Liver (tissue), 9 donors: ENCODE data around the gene NEUROG2. TPM values are rescaled to one million over a fixed set of nuclear protein-coding genes. Genes with fewer than 3 reads are reported as not detected.

ENCODE experiments used
- DNase-seq: peaks from one replicate; pipeline ENCODE4 v3.0.0-alpha.2; 2017; ENCODE audit warnings: low spot score
- H3K27ac ChIP-seq, 2 donors: one replicate each; pipeline ENCODE4 v1.7.0; 2013; ENCODE audit warnings: inconsistent platforms in 2 of 2, low read length in 2 of 2, control low read depth in 1 of 2, low read depth in 1 of 2, mild to moderate bottlenecking in 1 of 2
- H3K27me3 ChIP-seq, 4 donors: one replicate each; pipeline versions ENCODE4 v1.6.1 to v1.7.0; 2013; ENCODE audit warnings: low read length in 3 of 4, inconsistent platforms in 1 of 4, mild to moderate bottlenecking in 1 of 4, moderate library complexity in 1 of 4; ENCODE audit not compliant: control insufficient read depth in 4 of 4, insufficient read depth in 4 of 4
- H3K36me3 ChIP-seq, 4 donors: one replicate each; pipeline versions ENCODE4 v1.6.1 to v1.7.0; 2013; ENCODE audit warnings: low read length in 3 of 4, mild to moderate bottlenecking in 3 of 4, low read depth in 1 of 4, moderate library complexity in 1 of 4; ENCODE audit not compliant: control insufficient read depth in 4 of 4, insufficient read depth in 3 of 4
- H3K4me1 ChIP-seq, 4 donors: one replicate each; pipeline versions ENCODE4 v1.6.1 to v1.7.0; 2013; ENCODE audit warnings: low read length in 3 of 4, mild to moderate bottlenecking in 3 of 4, moderate library complexity in 1 of 4; ENCODE audit not compliant: control insufficient read depth in 4 of 4, insufficient read depth in 4 of 4
- H3K4me3 ChIP-seq, 3 donors: one replicate each; pipeline versions ENCODE4 v1.6.1 to v1.7.0; 2013; ENCODE audit warnings: low read length in 3 of 3, control low read depth in 1 of 3, low read depth in 1 of 3, mild to moderate bottlenecking in 1 of 3
- H3K9ac ChIP-seq, 2 donors: one replicate each; pipeline ENCODE4 v1.7.0; 2013; ENCODE audit warnings: low read length in 2 of 2, mild to moderate bottlenecking in 2 of 2, moderate library complexity in 2 of 2, control low read depth in 1 of 2, low read depth in 1 of 2
- H3K9me3 ChIP-seq, 4 donors: one replicate each; pipeline versions ENCODE4 v1.6.1 to v1.7.0; 2013; ENCODE audit warnings: low read length in 3 of 4; ENCODE audit not compliant: control insufficient read depth in 4 of 4
- ATF3 ChIP-seq: IDR thresholded peaks from 2 replicates; pipeline ENCODE4 v1.6.1; 2016; ENCODE audit warnings: antibody characterized with exemption
- FOXA1 ChIP-seq: IDR thresholded peaks from 2 replicates; pipeline ENCODE4 v1.6.1; 2016; ENCODE audit warnings: antibody characterized with exemption
- HNF4G ChIP-seq: IDR thresholded peaks from 2 replicates; pipeline ENCODE4 v1.6.1; 2016; ENCODE audit warnings: antibody characterized with exemption
- JUND ChIP-seq, 2 donors: IDR thresholded peaks; 2 replicates each; pipeline ENCODE4 v1.6.1; 2016; ENCODE audit warnings: antibody characterized with exemption in 2 of 2
- MAX ChIP-seq: IDR thresholded peaks from 2 replicates; pipeline ENCODE4 v1.6.1; 2016; ENCODE audit warnings: antibody characterized with exemption
- NR2F2 ChIP-seq: IDR thresholded peaks from 2 replicates; pipeline ENCODE4 v1.6.1; 2016; ENCODE audit warnings: antibody characterized with exemption
- RXRA ChIP-seq, 2 donors: IDR thresholded peaks; 2 replicates each; pipeline ENCODE4 v1.6.1; 2017 to 2018; ENCODE audit warnings: antibody characterized with exemption in 2 of 2, mild to moderate bottlenecking in 1 of 2
- SP1 ChIP-seq: IDR thresholded peaks from 2 replicates; pipeline ENCODE4 v1.6.1; 2018; ENCODE audit warnings: antibody characterized with exemption, mild to moderate bottlenecking
- YY1 ChIP-seq: IDR thresholded peaks from 2 replicates; pipeline ENCODE4 v1.6.1; 2016; ENCODE audit warnings: antibody characterized with exemption, mild to moderate bottlenecking
- WGBS: extraction: QIAGEN DNeasy Blood & Tissue Kit; methylation state at CpG from one replicate; pipeline ENCODE4 v1.1.7; 2013; 5-methylcytosine and 5-hydroxymethylcytosine counted together
- polyA plus RNA-seq, 2 donors: library from polyadenylated mRNA; stranded (reverse) in 1 of 2; unstranded in 1 of 2; fragments of 200-250 nt in 1 of 2; fragments of >200 nt in 1 of 2; fragmentation: Nextera tagmentation in 1 of 2; extraction: Ambion mirVana in 1 of 2; gene quantifications; one replicate each; pipeline versions ENCODE4 v1.2.1 to v1.2.3, GENCODE V29; 2013 to 2015
- total RNA-seq, 2 donors: library from RNA; depleted of rRNA; stranded (reverse); fragments of >200 nt; gene quantifications; one replicate each; pipeline ENCODE4 v1.2.3, GENCODE V29; 2014
- TF ChIP-seq, protein P1 (sequence below): IDR thresholded peaks from 2 replicates; pipeline ENCODE4 v1.6.1; 2016; ENCODE audit warnings: antibody characterized with exemption, mild to moderate bottlenecking
- TF ChIP-seq, protein P2 (sequence below): IDR thresholded peaks from 2 replicates; pipeline ENCODE4 v1.6.1; 2016; ENCODE audit warnings: antibody characterized with exemption
- TF ChIP-seq, protein P3 (sequence below): fragments of 150-350 bp; IDR thresholded peaks from 2 replicates; pipeline ENCODE4 v1.5.1; 2017; ENCODE audit warnings: improper control_type of control experiment, low read depth, low read length; ENCODE audit not compliant: missing input control
- donor health status: healthy.
- donor health status: healthy.
- donor health status: healthy.
- donor health status: healthy.
- donor health status: healthy.

The NEUROG2 gene
- total RNA-seq (not detected), polyA plus RNA-seq (not detected)

GRCh38 chr4:112516066-112516470 lies at the start of gene NEUROG2:
NEUROG2 (minus strand) TSS chr4:112516180; CDS start chr4:112515475, 705 bp downstream.
- peaks cover 19 to 39% (median 28%) of the 10 kb centered on the region in 4 donors for H3K4me1 ChIP-seq
- TF ChIP-seq, protein P1, sequence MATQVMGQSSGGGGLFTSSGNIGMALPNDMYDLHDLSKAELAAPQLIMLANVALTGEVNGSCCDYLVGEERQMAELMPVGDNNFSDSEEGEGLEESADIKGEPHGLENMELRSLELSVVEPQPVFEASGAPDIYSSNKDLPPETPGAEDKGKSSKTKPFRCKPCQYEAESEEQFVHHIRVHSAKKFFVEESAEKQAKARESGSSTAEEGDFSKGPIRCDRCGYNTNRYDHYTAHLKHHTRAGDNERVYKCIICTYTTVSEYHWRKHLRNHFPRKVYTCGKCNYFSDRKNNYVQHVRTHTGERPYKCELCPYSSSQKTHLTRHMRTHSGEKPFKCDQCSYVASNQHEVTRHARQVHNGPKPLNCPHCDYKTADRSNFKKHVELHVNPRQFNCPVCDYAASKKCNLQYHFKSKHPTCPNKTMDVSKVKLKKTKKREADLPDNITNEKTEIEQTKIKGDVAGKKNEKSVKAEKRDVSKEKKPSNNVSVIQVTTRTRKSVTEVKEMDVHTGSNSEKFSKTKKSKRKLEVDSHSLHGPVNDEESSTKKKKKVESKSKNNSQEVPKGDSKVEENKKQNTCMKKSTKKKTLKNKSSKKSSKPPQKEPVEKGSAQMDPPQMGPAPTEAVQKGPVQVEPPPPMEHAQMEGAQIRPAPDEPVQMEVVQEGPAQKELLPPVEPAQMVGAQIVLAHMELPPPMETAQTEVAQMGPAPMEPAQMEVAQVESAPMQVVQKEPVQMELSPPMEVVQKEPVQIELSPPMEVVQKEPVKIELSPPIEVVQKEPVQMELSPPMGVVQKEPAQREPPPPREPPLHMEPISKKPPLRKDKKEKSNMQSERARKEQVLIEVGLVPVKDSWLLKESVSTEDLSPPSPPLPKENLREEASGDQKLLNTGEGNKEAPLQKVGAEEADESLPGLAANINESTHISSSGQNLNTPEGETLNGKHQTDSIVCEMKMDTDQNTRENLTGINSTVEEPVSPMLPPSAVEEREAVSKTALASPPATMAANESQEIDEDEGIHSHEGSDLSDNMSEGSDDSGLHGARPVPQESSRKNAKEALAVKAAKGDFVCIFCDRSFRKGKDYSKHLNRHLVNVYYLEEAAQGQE = no peak
- TF ChIP-seq FOXA1 = no peak
- no peak for TF ChIP-seq HNF4G
- no peak for TF ChIP-seq ATF3
- TF ChIP-seq YY1 = no peak
- TF ChIP-seq, protein P2, sequence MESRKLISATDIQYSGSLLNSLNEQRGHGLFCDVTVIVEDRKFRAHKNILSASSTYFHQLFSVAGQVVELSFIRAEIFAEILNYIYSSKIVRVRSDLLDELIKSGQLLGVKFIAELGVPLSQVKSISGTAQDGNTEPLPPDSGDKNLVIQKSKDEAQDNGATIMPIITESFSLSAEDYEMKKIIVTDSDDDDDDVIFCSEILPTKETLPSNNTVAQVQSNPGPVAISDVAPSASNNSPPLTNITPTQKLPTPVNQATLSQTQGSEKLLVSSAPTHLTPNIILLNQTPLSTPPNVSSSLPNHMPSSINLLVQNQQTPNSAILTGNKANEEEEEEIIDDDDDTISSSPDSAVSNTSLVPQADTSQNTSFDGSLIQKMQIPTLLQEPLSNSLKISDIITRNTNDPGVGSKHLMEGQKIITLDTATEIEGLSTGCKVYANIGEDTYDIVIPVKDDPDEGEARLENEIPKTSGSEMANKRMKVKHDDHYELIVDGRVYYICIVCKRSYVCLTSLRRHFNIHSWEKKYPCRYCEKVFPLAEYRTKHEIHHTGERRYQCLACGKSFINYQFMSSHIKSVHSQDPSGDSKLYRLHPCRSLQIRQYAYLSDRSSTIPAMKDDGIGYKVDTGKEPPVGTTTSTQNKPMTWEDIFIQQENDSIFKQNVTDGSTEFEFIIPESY = no peak
- TF ChIP-seq SP1 = no peak
- TF ChIP-seq JUND (IDR thresholded peaks at IDR 0.05) = no peak
- no peak for TF ChIP-seq MAX
- TF ChIP-seq NR2F2 = no peak
- TF ChIP-seq, protein P3, sequence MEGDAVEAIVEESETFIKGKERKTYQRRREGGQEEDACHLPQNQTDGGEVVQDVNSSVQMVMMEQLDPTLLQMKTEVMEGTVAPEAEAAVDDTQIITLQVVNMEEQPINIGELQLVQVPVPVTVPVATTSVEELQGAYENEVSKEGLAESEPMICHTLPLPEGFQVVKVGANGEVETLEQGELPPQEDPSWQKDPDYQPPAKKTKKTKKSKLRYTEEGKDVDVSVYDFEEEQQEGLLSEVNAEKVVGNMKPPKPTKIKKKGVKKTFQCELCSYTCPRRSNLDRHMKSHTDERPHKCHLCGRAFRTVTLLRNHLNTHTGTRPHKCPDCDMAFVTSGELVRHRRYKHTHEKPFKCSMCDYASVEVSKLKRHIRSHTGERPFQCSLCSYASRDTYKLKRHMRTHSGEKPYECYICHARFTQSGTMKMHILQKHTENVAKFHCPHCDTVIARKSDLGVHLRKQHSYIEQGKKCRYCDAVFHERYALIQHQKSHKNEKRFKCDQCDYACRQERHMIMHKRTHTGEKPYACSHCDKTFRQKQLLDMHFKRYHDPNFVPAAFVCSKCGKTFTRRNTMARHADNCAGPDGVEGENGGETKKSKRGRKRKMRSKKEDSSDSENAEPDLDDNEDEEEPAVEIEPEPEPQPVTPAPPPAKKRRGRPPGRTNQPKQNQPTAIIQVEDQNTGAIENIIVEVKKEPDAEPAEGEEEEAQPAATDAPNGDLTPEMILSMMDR = no peak
- DNase-seq = no peak
- 5% methylated on average over 15 of the region's 15 CpGs for WGBS
- peaks cover 0 to 2% (median 0%) of the 10 kb centered on the region in 4 donors for H3K9me3 ChIP-seq
- H3K4me3 ChIP-seq = peak within 1 kb of the TSS; percentile 47 to 68 (median 53)
- no peaks in the 10 kb centered on the region for H3K36me3 ChIP-seq
- H3K27ac ChIP-seq = no peak within 1 kb of the TSS
- peaks cover 9 to 51% (median 31%) of the 10 kb centered on the region in 4 donors for H3K27me3 ChIP-seq
- no peak within 1 kb of the TSS for H3K9ac ChIP-seq

GRCh38 chr4:112564706-112565270 lies 48.8 kb upstream of the NEUROG2 start:
- WGBS = 95% methylated on average over 25 of the region's 25 CpGs
- Histone ChIP-seq H3K36me3 (no peaks in the 10 kb centered on the region), H3K27me3 (no peaks in the 10 kb centered on the region), H3K4me1 (no peaks in the 10 kb centered on the region), H3K9ac (no peak overlapping the region), H3K9me3 (no peaks in the 10 kb centered on the region), H3K27ac (no peak overlapping the region), H3K4me3 (no peak overlapping the region)
- no peak for DNase-seq
- TF ChIP-seq FOXA1 = no peak
- no peak for TF ChIP-seq MAX
- TF ChIP-seq RXRA (IDR thresholded peaks at IDR 0.05) = no peak
- TF ChIP-seq, protein P1 = no peak
- TF ChIP-seq NR2F2 = no peak
- TF ChIP-seq, protein P2 = no peak
- TF ChIP-seq HNF4G = no peak
- no peak for TF ChIP-seq YY1
